ENCODE results near the gene ZDHHC21. TPM values are rescaled to one million over a fixed set of nuclear protein-coding genes. Genes with fewer than 3 reads are reported as not detected.

The ZDHHC21 gene, protein sequence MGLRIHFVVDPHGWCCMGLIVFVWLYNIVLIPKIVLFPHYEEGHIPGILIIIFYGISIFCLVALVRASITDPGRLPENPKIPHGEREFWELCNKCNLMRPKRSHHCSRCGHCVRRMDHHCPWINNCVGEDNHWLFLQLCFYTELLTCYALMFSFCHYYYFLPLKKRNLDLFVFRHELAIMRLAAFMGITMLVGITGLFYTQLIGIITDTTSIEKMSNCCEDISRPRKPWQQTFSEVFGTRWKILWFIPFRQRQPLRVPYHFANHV
- 21.0 and 25.9 TPM in 2 replicates for total RNA-seq
- 5.2 and 7.2 TPM in 2 replicates for polyA plus RNA-seq
- 4.1 and 4.7 TPM in 2 replicates for polyA plus RNA-seq (2011; cell fraction: cytosol; rRNA removed)
- polyA plus RNA-seq (2011; cell fraction: nucleus; rRNA removed): 37.6 and 50.7 TPM in 2 replicates
- polyA plus RNA-seq (2012): 12.7 and 17.6 TPM in 2 replicates
- 22.7 and 24.9 TPM in 2 replicates for polyA minus RNA-seq
- 0.10 TPM for polyA minus RNA-seq (2011; cell fraction: cytosol; rRNA and poly(A)+ RNA removed)
- 77.7 and 115 TPM in 2 replicates for polyA minus RNA-seq (2011; cell fraction: nucleus; rRNA and poly(A)+ RNA removed)
- Bru-seq, nascent RNA: percentile 94 among the genes with signal in this experiment
- BruChase-seq, experiment 1, labeled RNA remaining after a 6-hour chase: percentile 90 among the genes with signal in this experiment
- percentile 96 among the genes with signal in this experiment for BruChase-seq, experiment 2, labeled RNA remaining after a 2-hour chase
- long read RNA-seq, full-length matches to known transcripts: 21 of 79 reads
- long read RNA-seq, partial matches to known transcripts: 11 of 79 reads
- long read RNA-seq, other reads (novel, unspliced or antisense): 47 of 79 reads

DNA sequence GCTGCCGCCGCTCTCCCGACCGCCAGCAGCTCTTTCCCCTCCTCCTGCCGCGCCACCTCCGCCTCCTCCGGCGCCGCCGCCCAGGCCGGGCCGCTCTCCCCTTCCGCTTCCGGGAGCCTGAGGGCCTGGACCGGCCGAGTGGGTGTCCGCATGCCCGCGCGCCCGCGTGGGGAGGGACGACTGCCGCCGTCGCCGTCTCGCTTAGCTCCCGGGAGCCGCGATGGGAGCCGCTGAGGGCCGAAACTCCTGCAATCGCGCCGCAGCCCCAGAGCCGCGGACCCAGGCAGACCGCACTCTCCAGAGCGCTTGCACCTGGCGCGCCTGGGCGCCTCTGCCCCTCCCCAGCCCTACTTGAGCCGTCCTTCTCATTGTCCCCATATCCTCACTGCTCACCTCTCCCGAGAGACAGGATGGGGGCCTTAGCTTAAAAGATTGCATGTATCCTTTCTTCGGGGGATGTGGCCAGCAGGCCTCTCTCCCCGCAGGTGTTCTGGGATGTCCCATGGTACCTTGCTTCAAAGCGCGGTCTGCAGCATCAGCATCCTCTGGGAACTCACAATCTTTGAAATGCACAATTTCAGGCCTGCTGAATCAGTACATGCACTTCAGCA, at the start of gene ZDHHC21:
Gene ZDHHC21 (minus strand): TSS at position 182 of the 611 bp plus-strand sequence. CDS start 19,092 bp downstream, outside the sequence.
- peak within 1 kb of the TSS; percentile 76 for H3K9ac ChIP-seq (replicated peaks; ENCODE audit: extremely low read depth, insufficient read depth, low read length)
- BruUV-seq (replicated peaks): TSS peak; percentile 47
- peaks cover 0 to 7% of the 10 kb centered on the region in 2 experiments for H3K36me3 ChIP-seq (ENCODE audit: control insufficient read depth in 2 of 2, extremely low read depth in 1 of 2, insufficient read depth in 2 of 2, low read length in 2 of 2)
- TF ChIP-seq GATA2 (IDR thresholded peaks at IDR 0.05; ENCODE audit: insufficient read depth, insufficient read length, low read depth, low read length) (no peak), POLR2A (IDR thresholded peaks at IDR 0.05; ENCODE audit: low read depth, low read length) (peak; percentile 78), POLR2AphosphoS5 (IDR thresholded peaks at IDR 0.05; ENCODE audit: insufficient read depth, low read depth, low read length) (peak; percentile 89)
- H3K9me1 ChIP-seq (replicated peaks; ENCODE audit: control insufficient read depth, extremely low read depth, insufficient read depth, low read length): no peaks in the 10 kb centered on the region
- H3K4me1 ChIP-seq (ENCODE audit: control insufficient read depth, extremely low read depth, insufficient read depth, low read length): peaks cover 23% of the 10 kb centered on the region
- peak within 1 kb of the TSS; percentile 98 for H3K4me2 ChIP-seq (ENCODE audit: insufficient read depth, low read length)
- H3K27ac ChIP-seq (ENCODE audit: insufficient read depth, low read depth, low read length): peak within 1 kb of the TSS; percentile 63
- intact Hi-C loops (cut with micrococcal nuclease): loop anchor here (2.0 to 5.0 kb wide), 3 partner anchors 36 to 76 kb away; no protein-coding TSS in a partner anchor
- CTCF ChIA-PET: interaction anchor here (0.9 to 7.5 kb wide), 9 partner anchors 11 to 75 kb away, joined by 3 to 38 read pairs (median 3); no protein-coding TSS in a partner anchor
- no peaks in the 10 kb centered on the region for H3K9me3 ChIP-seq (replicated peaks; ENCODE audit: control insufficient read depth, insufficient read depth, low read length)
- H2AFZ ChIP-seq (ENCODE audit: low read depth, low read length): peak within 1 kb of the TSS; percentile 93
- no peaks in the 10 kb centered on the region for H4K20me1 ChIP-seq (replicated peaks; ENCODE audit: control insufficient read depth, extremely low read depth, insufficient read depth, low read length)
- POLR2A ChIA-PET: no interaction called here
- H3K27me3 ChIP-seq (ENCODE audit: control insufficient read depth in 2 of 2, insufficient read depth in 2 of 2, low read length in 2 of 2): no peaks in the 10 kb centered on the region
- no peak for FAIRE-seq
- DNase-seq (ENCODE audit: low read depth, low spot score): peak; percentile 51
- peaks cover 43% of the 10 kb centered on the region for H3K79me2 ChIP-seq (ENCODE audit: control insufficient read depth, insufficient read depth, low read length)
- dilution Hi-C loops (cut with MboI; ENCODE audit: extremely low pct_ligation_motif_present, low sequenced_read_pairs): no loop called here
- peak within 1 kb of the TSS; percentile 77 to 97 (median 89) for H3K4me3 ChIP-seq (replicated peaks in 1 of 3; ENCODE audit: insufficient read depth in 1 of 3, low read depth in 1 of 3, low read length in 3 of 3)

DNA sequence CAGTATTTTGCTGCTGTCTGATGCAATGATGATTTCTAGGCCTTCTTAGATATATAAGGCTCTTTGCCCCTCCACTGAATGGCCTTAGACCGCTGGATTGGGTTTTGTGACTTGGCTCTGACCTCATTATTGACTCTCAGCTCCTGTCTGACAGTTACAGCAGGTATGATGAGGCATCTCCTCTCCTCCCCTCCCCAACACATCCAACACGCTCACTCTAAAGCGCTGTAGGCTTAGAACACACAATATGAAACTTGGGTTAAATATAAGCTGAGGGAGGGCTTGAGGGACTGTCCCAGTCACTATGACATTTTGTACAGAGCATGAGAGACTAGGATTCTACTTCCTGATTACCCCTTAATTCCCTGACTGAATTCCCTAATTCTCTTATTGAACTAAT, 48.1 kb upstream of the ZDHHC21 start:
- Histone ChIP-seq H3K9ac (replicated peaks; ENCODE audit: extremely low read depth, insufficient read depth, low read length) (no peak overlapping the region), H4K20me1 (replicated peaks; ENCODE audit: control insufficient read depth, extremely low read depth, insufficient read depth, low read length) (no peaks in the 10 kb centered on the region), H3K27ac (ENCODE audit: insufficient read depth, low read depth, low read length) (no peak overlapping the region)

More for the DNA sequence above, 48.1 kb upstream of the ZDHHC21 start:
- Histone ChIP-seq H3K4me3 (replicated peaks in 1 of 3; ENCODE audit: insufficient read depth in 1 of 3, low read depth in 1 of 3, low read length in 3 of 3) (no peak overlapping the region), H3K4me1 (ENCODE audit: control insufficient read depth, extremely low read depth, insufficient read depth, low read length) (peaks cover 13% of the 10 kb centered on the region), H3K79me2 (ENCODE audit: control insufficient read depth, insufficient read depth, low read length) (no peaks in the 10 kb centered on the region), H3K36me3 (ENCODE audit: control insufficient read depth in 2 of 2, extremely low read depth in 1 of 2, insufficient read depth in 2 of 2, low read length in 2 of 2) (no peaks in the 10 kb centered on the region), H3K27me3 (ENCODE audit: control insufficient read depth in 2 of 2, insufficient read depth in 2 of 2, low read length in 2 of 2) (no peaks in the 10 kb centered on the region), H3K9me1 (replicated peaks; ENCODE audit: control insufficient read depth, extremely low read depth, insufficient read depth, low read length) (no peaks in the 10 kb centered on the region), H2AFZ (ENCODE audit: low read depth, low read length) (peak overlapping the region; percentile 35), H3K9me3 (replicated peaks; ENCODE audit: control insufficient read depth, insufficient read depth, low read length) (no peaks in the 10 kb centered on the region), H3K4me2 (ENCODE audit: insufficient read depth, low read length) (no peak overlapping the region)
- intact Hi-C loops (cut with micrococcal nuclease): no loop called here
- dilution Hi-C loops (cut with MboI; ENCODE audit: extremely low pct_ligation_motif_present, low sequenced_read_pairs): no loop called here
- BruUV-seq (replicated peaks): no TSS peak
- FAIRE-seq (no peak), DNase-seq (ENCODE audit: low read depth, low spot score) (no peak)
- TF ChIP-seq, protein P1, sequence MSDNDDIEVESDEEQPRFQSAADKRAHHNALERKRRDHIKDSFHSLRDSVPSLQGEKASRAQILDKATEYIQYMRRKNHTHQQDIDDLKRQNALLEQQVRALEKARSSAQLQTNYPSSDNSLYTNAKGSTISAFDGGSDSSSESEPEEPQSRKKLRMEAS (IDR thresholded peaks at IDR 0.05; ENCODE audit: insufficient read depth, insufficient read length): no peak
- TF ChIP-seq, protein P2, sequence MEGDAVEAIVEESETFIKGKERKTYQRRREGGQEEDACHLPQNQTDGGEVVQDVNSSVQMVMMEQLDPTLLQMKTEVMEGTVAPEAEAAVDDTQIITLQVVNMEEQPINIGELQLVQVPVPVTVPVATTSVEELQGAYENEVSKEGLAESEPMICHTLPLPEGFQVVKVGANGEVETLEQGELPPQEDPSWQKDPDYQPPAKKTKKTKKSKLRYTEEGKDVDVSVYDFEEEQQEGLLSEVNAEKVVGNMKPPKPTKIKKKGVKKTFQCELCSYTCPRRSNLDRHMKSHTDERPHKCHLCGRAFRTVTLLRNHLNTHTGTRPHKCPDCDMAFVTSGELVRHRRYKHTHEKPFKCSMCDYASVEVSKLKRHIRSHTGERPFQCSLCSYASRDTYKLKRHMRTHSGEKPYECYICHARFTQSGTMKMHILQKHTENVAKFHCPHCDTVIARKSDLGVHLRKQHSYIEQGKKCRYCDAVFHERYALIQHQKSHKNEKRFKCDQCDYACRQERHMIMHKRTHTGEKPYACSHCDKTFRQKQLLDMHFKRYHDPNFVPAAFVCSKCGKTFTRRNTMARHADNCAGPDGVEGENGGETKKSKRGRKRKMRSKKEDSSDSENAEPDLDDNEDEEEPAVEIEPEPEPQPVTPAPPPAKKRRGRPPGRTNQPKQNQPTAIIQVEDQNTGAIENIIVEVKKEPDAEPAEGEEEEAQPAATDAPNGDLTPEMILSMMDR (IDR thresholded peaks at IDR 0.05; ENCODE audit: extremely low read depth in 1 of 2, insufficient read depth in 1 of 2, low read depth in 1 of 2, low read length in 2 of 2): no peak
- TF ChIP-seq POLR2A (IDR thresholded peaks at IDR 0.05; ENCODE audit: low read depth, low read length) (no peak), FOS (IDR thresholded peaks at IDR 0.05; ENCODE audit: borderline replicate concordance, insufficient read depth, low read length) (no peak), GATA2 (IDR thresholded peaks at IDR 0.05; ENCODE audit: insufficient read depth, insufficient read length, low read depth, low read length) (no peak), POLR2AphosphoS5 (IDR thresholded peaks at IDR 0.05; ENCODE audit: insufficient read depth, low read depth, low read length) (no peak), EZH2 (IDR thresholded peaks at IDR 0.05; ENCODE audit: borderline replicate concordance, low read depth, low read length, severe bottlenecking) (no peak), JUN (IDR thresholded peaks at IDR 0.05; ENCODE audit: borderline replicate concordance, insufficient read depth, insufficient read length, low read depth) (no peak)
- POLR2A ChIA-PET: interaction anchor here (0.6 kb wide), 1 partner anchor 1369 kb away, joined by 6 read pairs; no protein-coding TSS in a partner anchor
- CTCF ChIA-PET: interaction anchor here (0.9 to 1.2 kb wide), 5 partner anchors 9 to 276 kb away, joined by 3 to 5 read pairs (median 3); no protein-coding TSS in a partner anchor
